COLO668 (cell line): Measurements from ENCODE around the gene BEST4.
"Not testable (repeated sequence)": the region's sequence is repeated elsewhere in the genome, so short reads cannot be mapped to it uniquely, and the experiment has no call there.

Experiments used
- DNase-seq: peaks from one replicate; lab custom pipeline; 2025; ENCODE audit not compliant: unreplicated experiment; lab: John Stamatoyannopoulos, UW

The BEST4 gene

DNA sequence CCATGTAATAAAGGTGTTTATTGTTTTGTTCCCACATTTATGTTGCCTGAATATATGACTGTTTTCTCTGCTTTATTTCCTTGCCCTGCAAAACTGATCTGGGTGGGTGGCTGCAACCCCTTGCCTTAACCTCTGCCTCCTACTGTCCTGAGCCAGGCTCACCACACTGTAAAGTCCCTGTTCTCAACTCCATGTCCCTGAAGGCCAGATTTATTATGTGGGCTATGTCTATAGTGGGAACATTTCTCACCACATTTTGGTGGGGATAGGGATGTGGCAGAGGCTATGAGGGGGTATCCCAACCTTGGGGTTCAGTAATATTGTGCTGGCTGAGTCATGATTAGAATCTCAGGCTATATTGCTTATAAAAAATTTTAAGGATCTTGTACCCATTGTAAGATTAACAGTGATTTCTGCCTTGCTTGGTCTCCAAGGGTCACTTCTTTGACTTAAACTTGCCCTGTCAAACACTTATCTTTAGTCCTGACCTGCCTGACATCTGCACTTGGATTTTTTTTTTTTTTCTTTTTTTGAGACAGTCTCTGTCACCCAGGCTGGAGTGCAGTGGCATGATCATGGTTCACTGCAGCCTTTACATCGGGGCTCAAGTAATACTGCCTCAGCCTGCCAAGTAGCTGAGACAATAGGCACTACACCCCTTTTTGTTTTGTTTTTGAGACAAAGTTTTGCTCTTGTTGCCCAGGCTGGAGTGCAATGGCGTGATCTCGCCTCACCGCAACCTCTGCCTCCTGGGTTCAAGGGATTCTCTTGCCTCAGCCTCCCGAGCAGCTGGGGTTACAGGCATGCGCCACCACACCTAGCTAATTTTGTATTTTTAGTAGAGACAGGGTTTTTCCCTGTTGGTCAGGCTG lies 9.0 kb downstream of the BEST4 start:
- DNase-seq, result no peak

DNA sequence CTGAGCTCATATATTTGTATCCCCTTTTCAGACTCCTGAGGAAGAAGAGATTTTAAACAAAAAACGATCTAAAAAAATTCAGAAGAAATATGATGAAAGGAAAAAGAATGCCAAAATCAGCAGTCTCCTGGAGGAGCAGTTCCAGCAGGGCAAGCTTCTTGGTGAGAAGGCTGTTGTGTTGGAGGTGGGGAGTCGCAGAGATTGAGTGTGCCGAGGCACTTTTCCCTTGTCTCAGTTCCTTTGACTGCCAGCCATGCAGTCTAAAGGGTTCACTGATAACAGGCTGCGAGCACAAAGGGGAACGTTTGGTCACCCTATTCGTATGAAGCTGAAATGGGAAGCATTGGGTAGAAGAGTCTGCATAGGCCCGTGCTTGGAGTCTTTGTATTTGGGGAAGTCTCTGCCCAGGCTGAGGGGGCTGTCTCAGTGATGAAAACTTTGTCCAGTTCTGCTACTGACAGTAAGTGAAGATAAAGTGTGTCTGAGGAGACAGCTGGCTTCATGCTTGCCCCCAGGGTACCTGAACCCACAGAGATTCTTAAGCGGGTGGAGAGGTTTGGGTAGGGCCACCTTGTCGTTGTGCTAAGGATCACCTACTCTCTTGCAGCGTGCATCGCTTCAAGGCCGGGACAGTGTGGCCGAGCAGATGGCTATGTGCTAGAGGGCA lies 9.9 kb downstream of the BEST4 start:
- no peak for DNase-seq

DNA sequence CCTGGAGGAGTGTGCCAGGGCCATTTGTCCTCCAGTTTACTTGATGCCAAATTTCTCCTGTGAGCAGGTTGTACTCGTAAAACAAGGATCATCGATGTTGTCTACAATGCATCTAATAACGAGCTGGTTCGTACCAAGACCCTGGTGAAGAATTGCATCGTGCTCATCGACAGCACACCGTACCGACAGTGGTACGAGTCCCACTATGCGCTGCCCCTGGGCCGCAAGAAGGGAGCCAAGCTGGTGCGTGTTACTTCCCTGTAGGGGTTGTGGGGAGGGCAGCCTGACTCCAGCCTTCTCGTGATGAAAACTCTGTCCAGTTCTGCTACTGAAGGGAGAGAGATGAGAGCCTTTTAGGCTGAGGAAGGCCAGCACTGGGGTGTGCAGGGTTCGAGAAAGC lies 10.4 kb downstream of the BEST4 start:
- no peak for DNase-seq

DNA sequence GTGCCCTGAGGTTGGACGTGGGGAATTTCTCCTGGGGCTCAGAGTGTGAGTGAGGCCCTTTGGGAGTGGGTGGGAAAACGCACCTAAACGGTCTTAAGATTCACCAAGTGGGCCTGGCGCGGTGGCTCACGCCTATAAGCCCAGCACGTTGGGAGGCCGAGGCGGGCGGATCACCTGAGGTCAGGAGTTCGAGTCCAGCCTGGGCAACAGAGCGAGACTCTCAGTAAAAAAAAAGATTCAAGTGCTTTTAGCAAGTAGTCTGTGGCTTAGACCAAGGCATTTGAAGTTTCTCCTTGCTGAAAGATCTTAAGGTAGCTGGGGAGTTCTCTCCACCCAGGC lies 11.3 kb downstream of the BEST4 start:
- DNase-seq, result no peak

DNA sequence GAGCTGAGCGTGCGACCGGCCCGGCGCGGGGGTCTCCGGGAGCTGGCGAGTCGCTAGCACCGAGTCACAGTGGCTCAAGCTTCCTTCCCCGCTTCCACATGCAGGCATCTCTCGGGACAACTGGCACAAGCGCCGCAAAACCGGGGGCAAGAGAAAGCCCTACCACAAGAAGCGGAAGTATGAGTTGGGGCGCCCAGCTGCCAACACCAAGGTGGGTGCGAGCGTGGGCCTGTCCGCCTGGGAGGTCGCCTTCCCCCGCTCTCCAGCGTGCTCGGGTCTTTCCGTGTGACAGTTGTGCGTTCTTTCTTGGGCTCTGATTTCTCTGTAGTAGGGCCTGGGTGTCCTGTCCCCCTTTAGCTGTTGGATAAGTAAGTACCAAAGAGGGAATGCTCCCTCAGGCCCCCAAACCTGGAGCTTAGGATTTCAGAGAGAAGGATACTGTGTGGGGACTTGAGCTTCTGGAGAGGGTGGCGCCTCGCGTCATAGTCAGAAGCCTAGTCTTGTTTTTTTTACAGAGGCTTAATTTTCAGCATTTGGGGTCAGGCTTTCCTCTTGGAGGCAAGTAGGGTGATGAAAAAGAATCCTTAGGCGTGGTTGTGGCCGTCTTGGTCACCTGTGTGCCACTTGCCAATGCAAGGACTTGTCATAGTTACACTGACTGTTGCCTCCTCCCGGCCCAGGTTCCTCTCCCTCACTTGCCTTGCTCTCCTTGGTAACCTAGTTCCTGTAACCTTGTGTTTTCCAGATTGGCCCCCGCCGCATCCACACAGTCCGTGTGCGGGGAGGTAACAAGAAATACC lies 11.8 kb downstream of the BEST4 start:
- peak; percentile 71 for DNase-seq

DNA sequence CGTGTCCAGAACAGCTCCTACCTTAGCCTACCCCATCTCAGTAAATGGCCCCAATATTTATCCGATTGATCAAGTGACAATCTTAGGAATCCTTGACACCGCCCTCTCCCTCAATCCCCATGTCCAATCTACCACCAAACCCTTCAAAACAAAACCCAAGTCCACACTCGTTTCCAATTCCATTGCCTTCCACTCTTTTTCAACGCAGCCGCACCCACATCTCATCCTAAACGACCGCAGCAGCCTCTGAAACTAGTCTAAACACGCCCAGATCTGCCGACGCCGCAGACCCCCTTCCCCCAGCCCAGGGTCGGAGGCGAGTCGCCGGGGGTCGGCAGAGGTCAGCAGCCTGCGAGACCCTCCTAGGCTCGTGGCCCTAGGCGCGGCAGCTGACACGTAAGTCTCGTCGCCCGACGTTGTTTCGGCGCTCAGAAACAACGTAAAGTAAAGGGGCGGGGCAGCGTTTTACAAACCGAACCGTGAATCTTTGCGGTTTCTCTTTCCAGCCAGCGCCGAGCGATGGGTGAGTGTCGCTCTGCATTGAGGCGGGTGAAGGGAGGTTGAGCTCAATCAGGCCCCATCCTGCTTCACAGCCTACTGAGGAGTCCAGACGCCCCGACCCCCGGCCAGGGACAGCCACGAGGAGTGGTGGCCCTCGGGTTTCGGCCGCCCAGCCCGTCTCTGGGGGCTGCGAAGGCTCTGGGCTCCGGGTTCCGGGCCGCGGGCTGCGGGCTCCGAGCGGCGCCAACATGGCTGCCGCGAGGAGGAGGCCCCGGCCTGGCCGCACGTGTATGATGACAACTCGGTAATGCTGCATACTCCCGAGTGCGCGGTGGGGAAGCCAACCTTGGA lies 12.7 kb downstream of the BEST4 start, which contains the start of gene RPS8:
TSS of gene RPS8 (plus strand) at position 463 of the 852 bp plus-strand sequence. CDS start at position 520, 57 bp downstream.
- DNase-seq, result peak; percentile 99

DNA sequence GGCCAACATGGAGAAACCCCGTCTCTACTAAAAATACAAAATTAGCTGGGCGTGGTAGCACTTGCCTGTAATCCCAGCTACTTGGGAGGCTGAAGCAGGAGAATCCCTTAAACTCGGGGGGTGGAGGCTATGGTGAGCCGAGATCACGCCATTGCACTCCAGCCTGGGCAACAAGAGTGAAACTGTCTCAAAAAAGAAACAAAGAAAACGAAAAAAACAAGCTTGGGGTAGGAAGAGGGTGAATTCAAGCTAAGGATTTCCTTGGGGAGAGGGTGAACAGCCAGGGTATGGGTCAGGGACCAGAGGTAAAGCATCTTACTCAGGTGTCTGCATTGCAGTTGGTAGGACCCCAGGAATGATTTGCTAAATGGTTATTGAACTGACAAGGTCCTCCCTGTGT lies 21.5 kb downstream of the BEST4 start:
- DNase-seq, result not testable (repeated sequence)

DNA sequence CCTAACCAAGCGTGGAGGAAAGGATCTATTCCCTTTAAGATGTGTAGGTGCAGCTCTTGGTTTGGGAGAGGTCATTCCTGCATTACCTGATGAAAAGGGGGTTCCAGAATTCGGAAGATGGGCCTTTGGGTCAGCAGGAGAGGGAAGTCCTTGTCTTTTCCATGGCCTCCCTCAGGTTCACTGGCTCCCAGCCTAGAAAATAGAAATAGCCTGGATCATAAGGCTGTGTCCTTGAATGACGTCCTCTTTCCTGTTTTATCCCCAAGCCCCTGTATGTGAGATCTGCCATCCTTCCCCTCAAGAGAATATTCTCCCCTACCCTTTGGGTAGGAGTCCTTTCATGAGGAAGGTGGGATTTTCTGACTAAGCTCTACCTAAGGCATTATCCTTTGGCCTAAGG lies 27.1 kb downstream of the BEST4 start:
- DNase-seq, result no peak

DNA sequence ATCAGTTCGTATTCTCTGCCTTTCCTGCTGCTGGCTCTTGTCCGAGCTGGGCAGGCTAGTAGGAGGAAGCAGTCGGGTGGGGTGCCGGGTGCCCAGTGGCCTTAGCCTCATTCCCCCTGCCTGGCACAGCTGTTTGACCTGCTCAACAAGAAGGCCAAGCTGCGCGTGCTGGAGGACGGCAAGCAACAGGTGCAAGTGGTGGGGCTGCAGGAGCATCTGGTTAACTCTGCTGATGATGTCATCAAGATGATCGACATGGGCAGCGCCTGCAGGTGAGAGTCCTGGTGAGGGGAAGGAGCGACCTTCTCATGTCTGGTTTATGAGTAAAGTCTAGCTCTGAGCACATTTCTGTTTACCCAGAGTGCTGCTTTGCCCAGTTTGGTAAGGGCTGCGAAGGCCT lies 28.9 kb downstream of the BEST4 start:
- DNase-seq, result no peak

DNA sequence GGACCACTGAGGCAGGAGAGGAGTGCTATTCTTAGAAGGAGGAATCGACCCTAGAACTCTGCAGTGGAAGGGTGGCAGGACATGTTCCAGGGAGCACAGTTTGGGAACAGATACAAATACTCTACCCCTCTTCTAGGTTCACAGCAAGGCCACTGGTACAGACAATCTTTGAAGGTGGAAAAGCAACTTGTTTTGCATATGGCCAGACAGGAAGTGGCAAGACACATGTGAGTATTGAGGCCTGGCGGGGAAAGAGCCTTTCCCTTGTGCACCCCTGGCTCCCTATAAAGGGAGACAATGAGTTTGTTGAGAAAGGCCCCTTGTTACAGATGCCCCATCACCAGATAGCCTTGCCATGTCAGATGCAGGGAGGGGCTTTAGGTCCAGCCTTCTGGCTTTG lies 30.6 kb downstream of the BEST4 start:
- DNase-seq, result no peak

DNA sequence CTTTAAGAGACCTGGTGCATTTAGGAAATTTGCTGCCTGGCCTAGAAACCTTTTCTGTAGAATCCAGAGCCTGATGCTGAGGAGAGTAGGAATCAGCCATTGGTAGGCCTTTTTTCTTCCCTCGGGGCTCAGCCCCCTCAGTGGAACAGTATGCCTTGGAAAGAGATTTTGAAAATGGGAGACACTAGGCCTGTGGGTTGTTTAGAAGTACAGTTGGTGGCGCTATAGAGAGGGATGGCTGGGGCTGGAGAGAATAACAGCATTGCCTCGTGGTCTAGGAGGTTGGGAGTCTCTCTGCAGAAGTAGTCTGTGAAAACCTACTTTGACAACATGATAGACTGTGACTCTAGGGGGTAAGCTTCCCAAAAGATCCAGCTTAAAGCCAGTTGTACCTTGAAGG lies 40.1 kb downstream of the BEST4 start:
- no peak for DNase-seq

DNA sequence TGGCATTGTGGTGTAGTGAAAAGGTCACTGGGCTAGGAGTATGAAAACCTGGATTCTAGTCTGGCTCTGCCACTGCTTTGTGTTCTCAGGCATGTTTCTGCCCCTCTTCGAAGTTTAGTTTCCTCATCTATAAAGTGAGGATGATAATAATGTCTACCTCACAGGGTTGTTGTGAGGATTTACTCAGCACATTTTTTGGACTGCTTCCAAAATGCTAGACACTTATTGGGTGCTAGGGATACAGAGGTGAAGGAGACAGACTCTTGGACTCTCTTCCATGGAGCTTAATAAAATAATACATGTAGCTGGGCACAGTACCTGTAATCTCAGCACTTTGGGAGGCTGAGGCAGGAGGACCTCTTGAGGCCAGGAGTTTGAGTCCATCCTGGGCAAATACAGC lies 44.8 kb downstream of the BEST4 start:
- DNase-seq, result no peak

DNA sequence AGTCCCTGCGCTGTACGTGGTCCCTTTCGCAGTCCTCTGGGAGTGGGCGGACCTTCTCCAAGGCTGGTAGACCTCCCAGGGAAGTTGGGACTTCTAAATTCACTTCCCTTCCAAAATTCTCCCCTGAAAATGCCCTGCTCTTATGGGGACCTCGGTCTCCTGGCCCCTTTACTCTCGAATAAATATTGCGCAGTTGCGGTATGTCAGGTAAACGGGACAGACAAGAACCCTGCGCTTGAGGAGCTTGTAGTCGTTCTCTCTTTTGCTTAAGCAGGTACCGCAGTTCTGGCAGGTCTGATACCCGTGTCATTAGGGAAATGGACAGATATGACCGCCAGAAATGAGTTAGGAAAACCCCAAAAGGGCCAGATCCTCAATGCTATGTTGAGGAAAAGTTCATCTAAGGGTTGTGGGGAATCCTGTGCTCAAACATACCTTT lies 47.8 kb downstream of the BEST4 start:
- no peak for DNase-seq

DNA sequence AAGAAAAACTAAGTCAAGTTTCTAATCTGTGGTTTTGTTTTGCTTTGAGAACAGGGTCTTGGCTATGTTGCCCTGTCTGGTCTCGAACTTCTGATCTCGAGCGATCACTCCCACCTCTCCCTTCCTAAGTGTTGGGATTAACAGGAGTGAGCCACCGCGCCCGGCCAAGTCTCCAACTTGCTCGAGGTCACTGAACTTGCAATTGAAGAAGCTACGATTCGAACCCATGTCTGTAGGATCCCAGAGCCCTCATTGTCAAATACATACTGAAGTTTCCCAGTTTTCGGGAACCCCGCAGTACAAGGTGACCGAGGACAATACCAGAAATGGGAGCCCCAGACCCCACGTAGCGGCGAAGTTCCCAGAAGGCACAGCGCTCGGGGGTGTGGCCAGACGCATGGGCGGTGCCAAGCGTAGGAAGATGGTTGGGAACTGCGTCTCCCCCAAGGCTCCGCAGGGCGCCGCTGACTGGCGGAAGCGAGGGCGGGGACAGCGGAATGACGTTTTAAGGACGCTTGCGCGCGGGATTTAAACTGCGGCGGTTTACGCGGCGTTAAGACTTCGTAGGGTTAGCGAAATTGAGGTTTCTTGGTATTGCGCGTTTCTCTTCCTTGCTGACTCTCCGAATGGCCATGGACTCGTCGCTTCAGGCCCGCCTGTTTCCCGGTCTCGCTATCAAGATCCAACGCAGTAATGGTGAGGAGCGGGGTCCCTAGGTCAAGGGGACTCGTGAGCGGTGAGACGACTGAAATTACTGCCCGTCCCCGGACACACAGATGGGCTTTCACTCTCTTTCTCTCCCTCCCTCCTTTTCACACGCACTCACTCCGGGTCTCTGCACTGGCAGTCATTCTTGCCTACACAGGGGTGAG lies 48.4 kb downstream of the BEST4 start, which contains the start of gene KIF2C:
TSS of gene KIF2C (plus strand) at position 531 of the 872 bp plus-strand sequence. CDS start at position 627, 96 bp downstream.
- peak; percentile 100 for DNase-seq

DNA sequence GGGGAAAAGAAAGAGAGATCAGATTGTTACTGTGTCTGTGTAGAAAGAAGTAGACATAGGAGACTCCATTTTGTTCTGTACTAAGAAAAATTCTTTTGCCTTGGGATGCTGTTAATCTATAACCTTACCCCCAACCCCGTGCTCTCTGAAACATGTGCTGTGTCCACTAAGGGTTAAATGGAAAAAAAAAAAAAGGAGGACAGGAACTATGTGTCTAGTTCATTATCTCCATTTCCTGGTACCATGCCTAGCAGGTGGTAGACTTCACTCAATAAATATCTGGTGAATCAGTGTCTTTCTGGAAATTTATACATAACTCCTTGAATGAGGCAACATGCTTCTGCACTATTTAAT lies 49.0 kb downstream of the BEST4 start:
- DNase-seq, result not testable (repeated sequence)

DNA sequence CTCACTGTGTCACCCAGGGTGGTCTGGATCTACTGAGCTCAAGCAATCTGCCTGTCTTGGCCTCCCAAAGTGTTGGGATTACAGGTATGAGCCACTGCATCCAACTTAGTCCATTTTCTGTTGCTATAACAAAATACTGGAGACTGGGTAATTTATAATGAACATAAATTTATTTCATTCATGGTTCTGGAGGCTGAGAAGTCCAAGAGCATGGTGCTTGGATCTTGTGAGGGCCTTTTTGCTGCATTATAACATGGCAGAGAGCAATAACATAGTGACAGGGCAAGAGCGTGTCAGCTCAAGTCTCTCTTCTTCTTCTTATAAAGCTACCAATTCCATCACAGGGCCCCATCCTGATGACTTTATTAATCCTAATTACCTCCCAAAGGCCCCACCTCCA lies 52.0 kb downstream of the BEST4 start:
- no peak for DNase-seq

DNA sequence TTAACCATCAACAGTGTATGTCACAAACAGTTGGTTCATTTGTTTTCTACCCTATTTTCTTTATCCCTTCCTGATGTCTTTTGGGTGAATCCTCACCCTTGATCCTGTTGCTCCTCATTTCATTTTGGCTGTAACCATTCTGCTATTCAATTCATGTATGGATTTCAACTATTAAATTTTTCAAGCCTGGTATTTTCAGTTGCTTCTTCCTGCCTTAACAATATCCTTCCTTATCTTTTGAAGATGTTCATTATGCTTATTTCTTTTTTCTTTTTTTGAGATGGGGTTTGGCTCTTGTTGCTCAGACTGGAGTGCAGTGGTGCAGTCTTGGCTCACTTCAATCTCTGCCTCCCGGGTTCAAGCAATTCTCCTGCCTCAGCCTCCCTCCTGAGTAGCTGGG lies 54.2 kb downstream of the BEST4 start:
- DNase-seq, result no peak
